HAP-1 (cell line): ENCODE measurements around the gene FAM83D.

ENCODE experiments used
- DNase-seq, 2 experiments: peaks; one replicate each; pipeline ENCODE4 v3.0.0-alpha.2; 2016 to 2020; ENCODE audit warnings: low spot score in 2 of 2
- H3K27me3 ChIP-seq: fragments of 250-450 bp; sonication (Bioruptor Pico); 2 replicates; pipeline ENCODE4 v1.5.1; 2020; ENCODE audit warnings: low read depth, mild to moderate bottlenecking, moderate library complexity
- H3K36me3 ChIP-seq: fragments of 250-450 bp; sonication (Bioruptor Pico); replicated peaks from 2 replicates; pipeline ENCODE4 v1.5.1; 2020; ENCODE audit warnings: mild to moderate bottlenecking
- H3K4me1 ChIP-seq: fragments of 250-450 bp; sonication (Bioruptor Pico); 2 replicates; pipeline ENCODE4 v1.5.1; 2020; ENCODE audit warnings: mild to moderate bottlenecking
- H3K4me3 ChIP-seq: fragments of 250-450 bp; sonication (Bioruptor Pico); 2 replicates; pipeline ENCODE4 v1.5.1; 2020; ENCODE audit warnings: mild to moderate bottlenecking, moderate library complexity
- H3K9me3 ChIP-seq: fragments of 250-450 bp; sonication (Bioruptor Pico); 2 replicates; pipeline ENCODE4 v1.5.1; 2020; ENCODE audit warnings: mild to moderate bottlenecking, moderate library complexity
- in situ Hi-C: fragments of 300-500 bp; cut with MboI; formaldehyde crosslinking; loops from 3 replicates; pipeline ENCODE4 v1.14.3; 2020; ENCODE audit warnings: low sequenced_read_pairs, inconsistent platforms, mixed read lengths

The FAM83D gene

GRCh38 chr20:38997622-38998021, 71.4 kb downstream of the FAM83D start:
- DNase-seq = no peak
- no peaks in the 10 kb centered on the region for H3K27me3 ChIP-seq
- H3K4me3 ChIP-seq = no peak overlapping the region
- peaks cover 29% of the 10 kb centered on the region for H3K36me3 ChIP-seq
- in situ Hi-C loops = no loop called here
- H3K9me3 ChIP-seq = no peaks in the 10 kb centered on the region
- H3K4me1 ChIP-seq = no peaks in the 10 kb centered on the region

GRCh38 chr20:38999217-38999616, 73.0 kb downstream of the FAM83D start:
- no peak for DNase-seq
- Histone ChIP-seq H3K27me3 (no peaks in the 10 kb centered on the region), H3K9me3 (no peaks in the 10 kb centered on the region), H3K4me1 (no peaks in the 10 kb centered on the region), H3K36me3 (peaks cover 43% of the 10 kb centered on the region), H3K4me3 (no peak overlapping the region)
- in situ Hi-C loops = no loop called here

- DNase-seq = no peak
- no peaks in the 10 kb centered on the region for H3K9me3 ChIP-seq
- H3K27me3 ChIP-seq = no peaks in the 10 kb centered on the region
- in situ Hi-C loops = no loop called here
- peaks cover 47% of the 10 kb centered on the region for H3K36me3 ChIP-seq
- no peak overlapping the region for H3K4me3 ChIP-seq
- no peaks in the 10 kb centered on the region for H3K4me1 ChIP-seq
Observed at GRCh38 chr20:38999965-39000910, 74.0 kb downstream of the FAM83D start.
